HG03280 (cell line): Measurements from ENCODE around the gene FMN1.
"Not testable (repeated sequence)": the region's sequence is repeated elsewhere in the genome, so short reads cannot be mapped to it uniquely, and the experiment has no call there.

Experiments
- ATAC-seq: cut with Tn5 transposase; IDR thresholded peaks from one replicate; pipeline ENCODE4 v1.9.1; 2021; ENCODE audit warnings: mild to moderate bottlenecking, moderate library complexity; ENCODE audit not compliant: unreplicated experiment

Gene FMN1

DNA sequence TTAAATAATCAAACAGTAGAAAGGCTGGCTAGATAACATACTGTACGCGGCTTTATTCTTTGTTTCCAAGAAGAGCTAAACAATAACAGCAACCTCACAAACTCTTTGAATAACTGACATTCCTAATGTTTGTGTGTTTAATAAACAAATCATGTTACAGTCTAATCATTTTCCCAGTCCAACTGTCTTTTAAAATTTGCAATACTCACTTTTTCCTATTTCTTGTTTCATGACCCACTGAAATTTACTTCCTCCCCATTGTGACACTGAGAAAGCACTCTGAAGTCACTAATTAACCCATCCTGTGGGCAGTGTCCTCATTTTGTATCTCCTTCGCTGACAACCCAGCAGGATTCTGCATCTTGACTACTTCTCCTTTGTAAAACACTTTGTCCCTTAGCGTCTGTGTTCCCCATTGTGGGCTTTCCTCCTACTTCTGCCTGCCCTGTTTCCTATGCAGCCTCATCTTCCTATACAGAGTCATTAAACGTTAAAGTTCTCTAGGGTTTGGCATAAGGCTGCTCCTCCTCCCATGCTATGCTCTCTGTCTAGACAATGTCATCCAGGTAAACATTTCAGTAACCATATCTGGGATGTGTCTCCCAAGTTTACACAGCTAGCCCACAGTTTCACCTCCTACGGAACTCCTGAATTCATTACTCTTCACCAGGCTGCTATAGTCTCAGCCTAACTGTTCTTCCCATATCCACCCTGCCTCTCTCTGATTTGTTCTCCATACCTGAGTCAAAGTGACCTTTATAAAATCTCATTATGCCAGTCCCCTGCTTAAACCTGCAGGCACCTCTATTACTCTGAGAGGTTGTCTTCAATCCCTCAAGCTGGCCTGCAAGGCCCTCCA, 327.8 kb downstream of the FMN1 start:
- no peak for ATAC-seq

GRCh38 chr15:32864841-32865240, 329.7 kb downstream of the FMN1 start:
- ATAC-seq: no peak

- no peak for ATAC-seq
Observed at GRCh38 chr15:32864051-32864450, 330.5 kb downstream of the FMN1 start.

DNA sequence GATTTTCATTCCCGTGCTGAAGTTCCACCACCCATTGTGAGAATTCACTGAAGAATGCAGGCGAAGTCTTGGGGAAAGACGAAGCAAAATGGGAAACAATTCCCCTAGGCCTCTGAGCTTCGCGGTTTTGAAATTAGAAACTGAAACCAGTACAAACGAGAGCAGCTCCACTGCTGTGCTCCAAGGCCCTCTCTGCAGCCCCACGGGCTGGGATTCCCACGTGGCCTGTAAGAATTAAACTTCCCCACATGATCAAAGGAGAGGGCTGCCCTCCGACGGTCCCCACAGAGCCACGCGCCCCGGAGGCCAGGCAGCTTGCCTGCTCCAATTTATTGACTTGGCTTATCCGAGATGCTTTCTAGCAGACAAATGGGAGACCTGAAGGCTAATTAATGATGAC, 332.8 kb downstream of the FMN1 start:
- no peak for ATAC-seq

DNA sequence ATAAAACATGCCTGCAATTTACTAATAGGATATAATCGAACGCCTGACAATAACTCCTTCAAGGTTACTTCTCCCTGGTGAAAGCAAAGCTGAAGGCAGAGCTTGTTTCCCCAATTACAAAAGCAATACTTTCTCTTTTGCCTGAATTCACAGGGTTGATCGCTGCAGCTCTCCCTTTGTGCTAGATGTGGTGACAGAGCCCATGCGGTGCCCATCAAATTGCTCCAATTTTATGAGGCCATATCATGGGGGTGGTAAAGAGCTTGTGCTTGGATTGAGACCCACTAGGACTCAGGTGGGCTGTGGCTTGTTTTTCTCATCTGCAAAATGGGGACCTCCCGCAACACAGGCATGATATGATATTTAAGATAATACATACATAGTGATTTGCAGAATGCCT, 333.3 kb downstream of the FMN1 start:
- no peak for ATAC-seq

GRCh38 chr15:32859996-32860395, 334.5 kb downstream of the FMN1 start:
- no peak for ATAC-seq

- no peak for ATAC-seq
Observed at GRCh38 chr15:32859251-32859650, 335.3 kb downstream of the FMN1 start.

- ATAC-seq: no peak
Observed at GRCh38 chr15:32857732-32858131, 336.8 kb downstream of the FMN1 start.

DNA sequence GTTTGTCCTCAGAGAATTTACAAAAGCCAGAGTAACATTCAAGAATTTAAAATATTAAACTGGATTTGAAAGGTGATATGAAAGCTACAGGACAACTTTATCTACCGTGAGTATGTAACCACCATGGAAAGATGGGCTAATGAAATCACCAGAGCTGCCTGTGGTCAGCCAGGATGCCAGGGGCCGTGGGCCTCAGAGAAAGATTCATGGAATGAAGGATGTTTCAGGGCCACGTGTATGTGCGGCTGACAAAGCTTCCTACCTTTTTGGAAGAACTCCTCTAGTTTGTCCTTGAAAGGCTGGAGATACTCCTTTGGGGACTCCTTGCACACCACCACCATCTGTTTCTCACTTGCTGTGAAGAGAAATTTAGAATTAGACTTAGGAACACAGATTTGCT, 337.8 kb downstream of the FMN1 start:
- ATAC-seq: no peak

DNA sequence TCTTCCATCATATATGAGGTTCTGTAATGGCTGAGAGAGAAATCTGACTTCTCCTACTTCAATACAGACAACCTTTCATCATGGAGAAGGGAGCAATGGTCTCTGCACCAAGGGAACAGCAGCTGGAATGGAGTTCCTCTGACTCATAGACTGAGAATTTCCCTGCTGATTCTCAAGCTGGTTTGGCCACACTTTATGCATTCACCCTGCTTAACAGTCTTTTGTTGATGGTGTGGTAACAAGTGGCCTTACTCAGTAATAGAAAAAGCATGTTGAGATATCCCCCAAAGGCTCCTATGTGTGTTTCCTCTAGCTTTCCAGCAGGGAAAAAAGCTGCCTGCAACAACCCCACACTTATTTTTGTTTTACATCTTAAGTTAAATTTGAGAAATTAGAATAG, 338.6 kb downstream of the FMN1 start:
- ATAC-seq: no peak

DNA sequence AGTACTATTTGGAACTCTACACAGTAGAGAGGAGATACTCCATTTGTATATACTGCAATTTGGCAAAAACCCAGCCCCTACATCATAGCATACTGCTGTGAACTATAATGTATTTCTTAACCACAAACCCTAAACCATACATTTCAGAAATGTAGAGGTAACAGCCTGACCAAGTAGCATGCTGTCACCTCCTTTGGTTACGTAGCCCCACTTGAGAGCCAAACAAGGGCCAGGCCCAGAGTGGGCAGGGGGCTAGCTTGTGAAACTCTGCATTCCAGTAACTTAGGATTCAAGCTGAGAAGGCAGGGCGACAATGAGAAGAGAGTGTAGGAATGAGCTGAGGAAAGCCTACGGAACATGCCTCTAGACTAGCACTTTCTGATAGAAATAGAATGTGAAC, 340.9 kb downstream of the FMN1 start:
- no peak for ATAC-seq

DNA sequence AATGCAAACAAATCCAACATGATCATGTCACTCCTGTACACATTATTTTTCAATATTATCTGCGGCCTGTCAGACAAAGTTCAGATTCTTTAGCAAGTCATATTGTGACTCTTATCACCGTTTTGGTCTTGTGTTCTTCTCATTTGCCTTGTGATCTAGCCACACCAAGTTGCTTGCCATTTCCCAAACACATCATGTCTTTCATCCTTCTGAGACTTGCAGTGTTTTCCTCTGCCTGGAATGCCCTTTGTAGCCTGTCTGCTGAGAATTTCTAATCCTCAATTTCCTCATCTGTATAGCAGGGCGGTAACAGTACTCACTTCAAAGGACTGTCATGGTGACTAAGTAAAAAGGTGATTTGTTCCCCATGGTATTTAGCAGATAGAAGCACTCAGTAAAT, 341.7 kb downstream of the FMN1 start:
- no peak for ATAC-seq

DNA sequence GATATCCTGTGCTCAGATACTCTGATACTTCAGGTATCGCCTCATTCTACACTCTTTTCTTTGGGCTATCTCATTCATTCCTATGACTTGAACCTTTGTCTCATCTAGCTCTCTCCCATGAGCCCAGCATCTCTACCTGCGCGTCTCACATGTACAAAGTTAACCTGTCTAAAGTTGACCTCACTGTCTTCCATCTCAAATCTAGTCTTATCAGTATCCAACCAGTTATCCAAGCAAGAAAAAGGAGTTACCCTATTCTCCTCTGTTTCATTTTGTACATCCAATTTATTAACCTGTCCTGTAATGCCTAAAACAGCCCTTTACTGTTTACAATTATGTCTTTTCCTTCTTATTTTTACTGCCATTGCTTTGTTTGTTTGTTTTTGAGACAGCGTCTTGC, 342.5 kb downstream of the FMN1 start:
- no peak for ATAC-seq

GRCh38 chr15:32851572-32851971, 342.9 kb downstream of the FMN1 start:
- no peak for ATAC-seq

GRCh38 chr15:32849769-32850668, 344.5 kb downstream of the FMN1 start:
- ATAC-seq: no peak

GRCh38 chr15:32846671-32847070, 347.8 kb downstream of the FMN1 start:
- ATAC-seq: not testable (repeated sequence)

DNA sequence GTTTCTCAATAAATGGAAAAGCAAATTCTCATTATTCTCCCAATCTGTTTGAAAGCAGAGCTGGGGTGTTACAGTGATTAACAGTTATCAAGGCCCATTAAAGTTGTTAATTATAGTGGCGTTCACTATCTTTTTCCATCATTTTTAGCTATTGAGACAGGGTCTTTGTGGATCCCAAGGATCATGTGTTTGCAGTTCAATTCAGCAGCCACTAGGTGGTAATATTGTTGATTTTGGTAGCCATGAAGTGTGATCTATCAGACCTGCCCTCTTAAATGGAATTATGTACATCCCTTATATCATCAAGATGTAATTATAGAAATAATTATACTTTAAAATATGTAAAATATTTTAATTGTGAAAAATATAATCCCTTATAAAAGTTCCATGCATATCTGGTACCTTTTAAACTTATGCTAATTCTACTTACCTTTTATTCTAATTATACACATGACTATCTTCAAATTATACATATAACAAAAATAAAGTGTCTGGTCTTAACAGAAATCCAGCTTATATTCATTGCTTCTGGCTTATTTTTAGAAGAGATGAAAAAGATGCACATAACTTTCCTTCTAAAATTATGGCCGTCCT, 350.3 kb downstream of the FMN1 start:
- ATAC-seq: no peak

DNA sequence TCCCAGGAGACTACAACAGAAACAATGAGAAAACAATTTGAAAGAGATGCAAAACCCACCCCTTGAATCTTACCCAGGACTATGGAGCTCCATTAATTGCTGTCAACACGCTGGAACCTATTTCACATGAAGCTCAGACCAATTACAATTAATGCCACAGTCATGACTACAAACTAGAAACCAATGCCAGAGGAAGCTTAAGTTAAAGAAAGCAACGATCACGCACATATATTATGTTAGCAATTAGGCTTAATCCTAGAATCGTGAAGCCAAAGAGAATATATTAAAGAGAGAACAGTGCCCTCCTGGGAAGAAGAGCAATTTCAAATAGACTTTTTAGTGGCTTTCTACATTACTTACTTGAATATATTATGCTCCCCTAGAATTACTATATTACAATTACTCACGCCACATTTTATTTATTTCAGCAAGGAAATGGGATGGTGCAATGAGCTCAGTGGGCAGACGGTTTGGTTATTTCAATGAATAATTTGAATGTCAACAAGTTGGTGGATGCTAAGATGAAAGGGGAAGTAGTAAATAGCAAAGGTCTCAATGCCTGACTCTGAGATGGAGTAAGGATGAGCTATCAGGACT, 351.2 kb downstream of the FMN1 start:
- no peak for ATAC-seq

DNA sequence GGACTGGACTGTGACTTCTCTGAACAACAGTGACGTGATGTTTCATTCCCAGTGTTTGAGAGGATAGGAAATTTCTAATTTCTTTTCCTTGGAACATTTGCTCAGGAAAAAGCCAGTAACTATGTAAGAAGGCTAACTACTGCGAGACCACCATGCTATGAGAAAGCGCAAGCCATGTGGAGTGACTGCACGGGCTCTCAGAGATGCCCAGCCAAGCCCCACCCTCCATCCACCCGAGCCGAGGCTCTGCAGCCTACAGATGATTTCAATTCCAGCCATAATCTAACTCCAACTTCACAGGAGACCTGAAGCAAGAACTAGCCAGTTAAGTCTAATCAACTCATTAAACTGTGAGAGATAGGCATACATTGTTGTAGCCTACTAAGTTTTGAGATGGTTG, 352.4 kb downstream of the FMN1 start:
- no peak for ATAC-seq

GRCh38 chr15:32840507-32841245, 353.8 kb downstream of the FMN1 start:
- ATAC-seq: no peak

GRCh38 chr15:32838820-32839219, 355.7 kb downstream of the FMN1 start:
- ATAC-seq: no peak
